22Rv1 (cell line): ENCODE measurements around the gene CCDC188.

Source experiments
- H3K27ac ChIP-seq: fragments of 450-650 bp; 2 replicates; pipeline ENCODE4 v1.5.1; 2017
- CTCF ChIP-seq: fragments of 450-650 bp; IDR thresholded peaks from 2 replicates; pipeline ENCODE4 v1.5.1; 2017; ENCODE audit warnings: mild to moderate bottlenecking
- ZFX ChIP-seq: fragments of 450-650 bp; IDR thresholded peaks from 2 replicates; pipeline ENCODE4 v1.6.1; 2017; ENCODE audit warnings: antibody characterized with exemption, borderline replicate concordance

The CCDC188 gene

GRCh38 chr22:20178915-20179227 lies 28.0 kb upstream of the CCDC188 start:
- H3K27ac ChIP-seq, result no peak overlapping the region
- TF ChIP-seq ZFX (no peak), CTCF (no peak)

GRCh38 chr22:20178075-20178914 lies 27.4 kb upstream of the CCDC188 start:
- TF ChIP-seq ZFX (no peak), CTCF (no peak)
- H3K27ac ChIP-seq, result no peak overlapping the region

DNA sequence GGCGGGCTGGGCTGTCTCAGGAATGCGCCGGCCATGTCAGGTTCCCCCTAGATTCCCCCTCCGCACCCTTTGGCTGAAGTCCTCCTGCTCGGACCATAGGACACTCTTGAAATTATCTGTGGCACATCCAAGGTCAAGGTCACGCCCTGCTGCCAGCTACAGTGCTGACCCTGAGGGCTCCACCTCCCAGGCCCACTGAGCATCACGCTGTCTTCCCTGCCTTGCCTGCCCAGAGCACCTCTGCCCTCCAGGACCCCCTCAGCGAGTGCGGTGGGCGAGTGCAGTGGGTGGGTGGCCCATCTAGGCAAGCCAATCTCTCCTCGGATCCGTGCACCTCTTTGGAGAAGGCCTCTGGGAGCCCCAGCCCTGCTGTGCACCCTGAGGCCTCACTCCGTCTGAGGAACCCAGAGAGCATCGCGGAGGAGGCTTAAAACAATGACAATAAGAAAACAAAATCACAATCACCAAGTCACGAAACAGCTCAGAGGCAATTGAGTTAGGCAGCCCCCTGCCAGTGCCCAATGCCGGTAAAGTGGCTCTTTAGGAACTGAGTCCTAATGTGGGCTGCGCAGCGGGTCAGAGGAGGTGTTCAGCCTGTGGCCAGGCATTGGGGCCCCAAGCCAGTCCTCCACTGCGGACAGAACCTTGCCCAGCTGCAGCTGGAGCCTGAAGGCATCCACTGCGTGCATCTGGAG lies 26.5 kb upstream of the CCDC188 start:
- TF ChIP-seq ZFX (no peak), CTCF (no peak)
- no peak overlapping the region for H3K27ac ChIP-seq

GRCh38 chr22:20176421-20177085 lies 25.7 kb upstream of the CCDC188 start:
- no peak overlapping the region for H3K27ac ChIP-seq
- no peak for TF ChIP-seq CTCF
- TF ChIP-seq ZFX, result no peak

DNA sequence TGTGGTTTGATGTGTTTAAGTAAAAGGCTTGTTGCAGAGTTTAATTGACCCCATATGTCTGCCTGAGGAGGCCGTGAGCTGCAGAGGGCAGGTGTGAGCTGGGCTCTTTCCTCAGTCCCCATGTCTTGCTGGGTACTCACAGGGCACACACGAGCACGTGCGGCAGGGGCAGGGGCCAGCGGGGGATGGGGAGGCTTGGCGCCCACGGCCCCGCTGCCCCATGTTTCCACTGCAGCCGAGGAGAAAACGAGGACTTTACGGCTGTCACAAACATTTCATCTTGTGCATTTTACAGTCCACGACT lies 24.7 kb upstream of the CCDC188 start:
- H3K27ac ChIP-seq, result no peak overlapping the region

GRCh38 chr22:20174785-20175596 lies 24.1 kb upstream of the CCDC188 start:
- H3K27ac ChIP-seq, result no peak overlapping the region
- TF ChIP-seq ZFX, result no peak
- no peak for TF ChIP-seq CTCF

More for the DNA sequence above, 24.7 kb upstream of the CCDC188 start:
- no peak for TF ChIP-seq CTCF
- no peak for TF ChIP-seq ZFX
